Stimulated activated naive CD4-positive, alpha-beta T cell treated with Interleukin-2 at 50 U/mL for 16 hours (primary cell): ENCODE measurements around the gene THG1L.
A peak's percentile ranks its signal among the peaks of the same experiment; 100 is the strongest.
"Not testable (repeated sequence)": the region's sequence is repeated elsewhere in the genome, so short reads cannot be mapped to it uniquely, and the experiment has no call there.

Experiments used
- DNase-seq: peaks from one replicate; lab custom pipeline; 2025; lab: John Stamatoyannopoulos, UW

THG1L gene

GRCh38 chr5:157727858-157728257 is 3.4 kb upstream of the THG1L start:
- not testable (repeated sequence) for DNase-seq

- no peak for DNase-seq
Observed at GRCh38 chr5:157729858-157730257, 1.4 kb upstream of the THG1L start.

- no peak for DNase-seq
Observed at GRCh38 chr5:157730900-157731271, 334 bp upstream of the THG1L start.

DNA sequence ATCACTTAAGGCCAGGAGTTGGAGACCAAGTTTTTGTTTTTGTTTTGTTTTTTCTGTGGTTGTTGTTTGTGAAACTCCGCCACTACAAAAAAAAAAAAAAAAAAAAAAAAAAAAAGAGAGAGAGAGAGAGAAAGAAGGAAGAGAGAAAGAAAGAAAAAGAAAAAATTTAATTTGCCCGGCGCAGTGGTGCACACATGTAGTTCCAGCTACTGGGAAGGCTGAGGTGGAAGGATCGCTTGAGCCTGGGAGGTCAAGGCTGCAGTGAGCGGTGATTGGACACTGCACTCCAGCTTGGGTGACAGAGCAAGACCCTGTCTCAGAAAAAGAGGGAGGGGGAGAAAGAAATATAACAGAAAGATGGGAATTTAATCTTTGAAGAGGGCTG is 902 bp downstream of the THG1L start:
- DNase-seq = no peak

DNA sequence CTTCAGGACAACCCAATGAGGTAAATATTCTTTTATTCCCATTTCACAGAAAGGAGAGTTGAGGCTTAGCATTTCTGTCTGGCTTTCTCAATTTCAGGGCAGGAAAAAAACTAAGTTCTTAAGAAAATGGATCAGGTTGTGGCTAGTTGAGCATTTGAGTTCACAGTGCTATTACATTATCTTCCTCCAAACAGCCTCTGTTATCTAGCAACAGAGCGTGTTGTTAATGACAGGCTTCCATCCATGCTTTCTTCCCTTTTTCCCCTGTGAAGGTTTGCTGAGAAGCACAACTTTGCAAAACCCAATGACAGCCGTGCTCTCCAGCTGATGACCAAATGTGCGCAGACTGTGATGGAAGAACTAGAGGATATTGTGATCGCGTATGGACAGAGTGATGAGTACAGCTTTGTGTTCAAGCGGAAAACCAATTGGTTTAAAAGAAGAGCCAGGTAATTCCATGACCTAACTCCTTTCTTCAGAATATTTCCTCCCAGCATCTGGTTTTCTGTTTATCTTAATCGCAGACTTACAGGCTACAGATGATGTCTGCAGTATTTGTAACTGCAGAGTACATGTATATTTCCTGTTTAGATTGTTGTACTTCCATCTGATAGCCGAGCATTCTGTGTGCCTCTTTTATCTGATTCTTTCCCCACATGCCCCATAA is 1.5 kb downstream of the THG1L start:
- DNase-seq = no peak

DNA sequence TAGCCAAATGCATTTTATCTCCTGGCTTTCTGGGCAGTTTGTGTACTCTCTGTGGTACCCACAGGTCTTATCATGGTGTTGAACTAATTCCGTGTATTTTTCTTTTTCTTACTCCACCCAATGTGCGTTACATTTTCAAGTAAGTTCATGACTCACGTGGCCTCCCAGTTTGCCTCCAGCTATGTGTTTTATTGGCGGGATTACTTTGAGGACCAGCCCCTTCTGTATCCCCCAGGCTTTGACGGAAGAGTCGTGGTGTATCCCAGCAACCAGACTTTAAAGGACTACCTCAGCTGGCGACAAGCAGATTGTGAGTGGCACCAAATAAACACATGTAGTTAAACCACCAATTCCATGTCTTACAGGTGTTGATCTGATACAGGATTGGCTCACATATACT is 3.2 kb downstream of the THG1L start:
- no peak for DNase-seq

DNA sequence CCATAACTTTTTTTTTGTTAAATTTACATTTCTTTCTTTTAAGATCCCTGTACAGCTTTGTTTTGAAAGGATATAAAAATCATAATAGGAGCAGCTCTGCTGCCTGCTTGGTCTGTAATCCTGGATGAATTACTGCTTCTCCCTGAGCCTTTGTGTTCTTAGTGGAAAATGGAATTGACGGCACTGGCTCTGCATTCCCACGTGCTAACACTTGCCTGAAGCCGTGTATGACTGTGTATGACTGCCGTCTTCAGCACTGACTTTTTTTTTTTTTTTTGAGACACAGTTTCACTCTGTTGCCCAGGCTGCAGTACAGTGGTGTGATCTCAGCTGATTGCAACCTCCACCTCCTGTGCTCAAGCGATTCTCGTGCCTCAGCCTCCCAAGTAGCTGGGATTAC is 4.8 kb downstream of the THG1L start:
- DNase-seq = no peak

- no peak for DNase-seq
Observed at GRCh38 chr5:157739388-157740228, 8.4 kb downstream of the THG1L start.

DNA sequence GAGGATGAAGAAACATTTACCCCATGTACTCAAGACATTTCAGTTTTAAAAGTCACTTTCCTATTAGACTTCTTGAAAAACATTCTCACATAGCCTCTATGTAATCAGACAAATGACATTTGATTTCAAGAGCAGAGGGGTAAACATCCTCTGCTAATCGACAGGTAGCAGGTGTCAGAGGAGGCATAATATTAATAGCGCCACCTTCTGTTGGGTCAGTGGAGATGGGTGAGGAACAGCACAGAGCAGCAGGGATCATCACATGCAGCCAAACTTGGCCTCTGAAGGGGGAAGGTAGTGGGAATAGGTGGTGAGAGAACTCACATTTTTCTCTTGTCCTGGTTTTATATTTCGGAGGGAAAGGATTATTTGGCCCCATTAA is 9.0 kb downstream of the THG1L start:
- no peak for DNase-seq

- DNase-seq = no peak
Observed at GRCh38 chr5:157741131-157741530, 9.9 kb downstream of the THG1L start.

DNA sequence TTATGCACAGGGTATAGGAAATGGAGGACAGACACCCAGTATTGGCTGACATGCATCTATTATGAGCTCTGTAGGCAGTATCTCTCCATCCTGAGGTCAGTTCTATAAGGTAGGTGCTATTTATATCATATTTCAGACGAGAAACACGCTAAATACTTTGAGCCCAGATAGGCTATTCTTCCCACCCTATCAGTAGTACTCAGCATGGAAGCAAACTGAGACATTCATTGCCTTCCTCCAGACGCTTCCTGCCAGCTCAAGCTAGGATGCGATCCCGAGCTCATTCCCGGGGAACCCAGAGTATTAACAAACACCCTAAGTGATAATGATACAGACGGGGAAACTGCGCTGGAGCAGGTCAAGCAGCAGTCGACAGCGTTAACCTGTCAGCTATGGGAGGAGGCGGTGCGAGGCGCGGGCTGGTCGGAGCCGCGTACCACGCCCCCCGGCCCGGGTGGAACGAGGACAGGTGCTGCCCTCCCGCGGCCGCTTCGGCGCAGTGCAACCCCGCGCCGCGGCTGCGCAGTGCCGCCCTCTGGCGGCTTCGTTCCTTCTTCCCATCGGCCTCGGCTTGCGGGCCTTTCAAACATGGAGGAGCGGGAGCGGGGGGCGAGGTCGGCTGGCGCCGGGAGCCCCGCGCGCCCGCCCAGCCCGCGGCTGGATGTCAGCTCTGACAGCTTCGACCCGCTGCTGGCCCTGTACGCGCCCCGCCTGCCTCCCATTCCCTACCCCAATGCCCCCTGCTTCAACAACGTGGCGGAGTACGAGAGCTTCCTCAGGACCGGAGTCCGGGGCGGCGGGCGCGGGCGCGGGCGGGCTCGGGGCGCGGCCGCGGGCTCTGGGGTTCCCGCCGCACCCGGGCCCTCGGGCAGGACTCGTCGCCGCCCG is 12.2 kb downstream of the THG1L start, which contains the start of gene LSM11:
Gene LSM11, plus strand, starts transcription at position 550 of the 888 bp plus-strand sequence. Its CDS starts 39 bp downstream, at position 589.
- DNase-seq = peak; percentile 86

- no peak for DNase-seq
Observed at GRCh38 chr5:157744051-157745011, 13.1 kb downstream of the THG1L start.

DNA sequence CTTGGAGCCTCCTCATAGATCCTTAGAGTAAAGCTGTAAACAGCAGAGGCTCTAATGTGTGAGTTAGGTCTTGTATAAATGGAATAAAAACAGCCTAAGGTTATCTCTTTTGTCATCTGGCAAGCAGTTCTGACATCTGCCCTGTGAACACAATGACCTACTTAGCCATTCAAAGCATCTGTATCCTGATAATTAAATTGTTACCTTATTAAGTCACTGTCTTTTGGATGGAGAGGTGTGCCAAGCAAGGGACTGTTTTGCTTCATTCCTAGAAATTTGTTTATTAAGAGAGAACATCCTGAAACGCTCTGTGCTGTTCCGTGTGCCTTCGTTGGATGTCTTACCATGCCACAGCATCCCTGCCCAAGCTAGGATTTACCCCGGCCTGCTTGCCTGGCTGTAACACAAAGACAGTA is 13.8 kb downstream of the THG1L start:
- no peak for DNase-seq

- DNase-seq = no peak
Observed at GRCh38 chr5:157747173-157747740, 16.0 kb downstream of the THG1L start.

- DNase-seq = no peak
Observed at GRCh38 chr5:157747766-157748700, 16.8 kb downstream of the THG1L start.

DNA sequence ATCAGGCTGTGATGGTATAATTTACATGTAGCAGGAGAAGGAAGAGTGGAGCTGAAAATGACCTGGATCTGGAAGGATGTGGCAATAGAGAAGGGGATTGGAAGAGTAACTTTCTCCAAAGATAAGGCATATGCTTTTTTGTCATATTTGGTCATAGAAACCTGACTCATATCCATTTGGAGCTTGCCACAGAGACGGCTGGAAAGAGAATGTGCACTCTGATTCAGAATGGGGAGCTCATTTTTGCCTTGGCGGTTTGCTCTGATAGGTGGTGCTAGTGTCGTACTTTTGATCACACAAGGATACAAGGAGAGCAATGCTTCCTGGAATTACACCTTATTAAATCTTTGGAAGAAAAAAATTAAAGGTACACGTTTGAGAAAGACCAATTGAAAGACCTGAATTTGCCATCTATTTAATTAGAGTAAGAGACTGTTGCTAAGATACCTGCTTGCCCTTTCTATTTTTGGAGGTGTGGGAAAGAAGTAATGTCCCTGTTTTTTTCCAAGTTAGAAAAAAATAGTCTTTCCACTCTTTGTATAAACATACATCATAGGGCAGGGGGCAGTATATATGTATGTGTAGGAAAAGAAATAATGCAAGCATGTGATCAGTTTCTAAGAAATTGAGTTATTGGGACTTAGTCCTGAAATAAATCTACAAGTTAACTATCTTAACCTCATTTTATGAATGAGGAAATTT is 17.7 kb downstream of the THG1L start:
- DNase-seq = no peak

GRCh38 chr5:157749462-157749799 is 18.2 kb downstream of the THG1L start:
- no peak for DNase-seq

DNA sequence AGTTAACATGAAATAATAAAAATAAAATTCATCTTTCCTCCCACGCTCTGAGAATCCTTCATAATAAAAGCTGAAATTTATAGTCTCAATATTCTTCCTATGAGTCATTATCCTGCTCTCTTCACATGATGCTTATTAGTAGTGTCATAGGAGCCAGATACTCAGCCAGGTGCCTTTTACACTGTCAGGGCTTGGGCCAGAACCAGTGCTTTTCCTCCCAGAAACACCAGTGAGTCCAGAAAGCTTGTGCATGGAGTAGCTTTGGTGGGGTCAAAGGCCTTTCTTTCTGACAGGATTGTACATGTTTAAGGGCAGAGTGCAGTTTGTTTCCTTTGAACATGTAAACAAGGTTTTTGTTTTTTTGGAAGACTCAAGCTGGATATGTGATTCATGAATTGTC is 19.1 kb downstream of the THG1L start:
- DNase-seq = no peak

- DNase-seq = no peak
Observed at GRCh38 chr5:157756122-157756521, 24.9 kb downstream of the THG1L start.
